GM12878 (cell line): ENCODE results near the gene EYA4. TPM values are rescaled to one million over a fixed set of nuclear protein-coding genes. Genes with fewer than 3 reads are reported as not detected.

Experiments
- ATAC-seq: fragments of 200-7000 bp; cut with Tn5 transposase; 3 replicates; pipeline ENCODE4 v1.9.1; 2020; ENCODE audit warnings: mild to moderate bottlenecking, moderate library complexity
- BruUV-seq: library from RNA; stranded (reverse); fragments of 400-500 nt; replicated peaks from 2 replicates; lab custom pipeline; 2021; lab: Mats Ljungman, UMichigan
- CTCF ChIA-PET: fragments of 300-600 bp; sonication (Branson Sonifier 250); formaldehyde crosslinking; extraction: SDS; loops from one replicate; lab custom pipeline; 2021; ENCODE audit warnings: inconsistent platforms; lab: Yijun Ruan, JAX
- POLR2A ChIA-PET: fragments of 350-600 bp; formaldehyde crosslinking; extraction: SDS; loops from one replicate; lab custom pipeline; 2021; ENCODE audit warnings: inconsistent platforms; lab: Charles Lee
- RAD21 ChIA-PET: fragments of 300-600 bp; sonication (Branson Sonifier 250); formaldehyde crosslinking; loops from one replicate; lab custom pipeline; 2023; ENCODE audit warnings: antibody characterized with exemption; ENCODE audit not compliant: unreplicated experiment; lab: Charles Lee
- SMC1A ChIA-PET: fragments of 300-600 bp; sonication (Branson Sonifier 250); formaldehyde crosslinking; loops from one replicate; lab custom pipeline; 2023; ENCODE audit not compliant: unreplicated experiment, uncharacterized antibody; lab: Charles Lee
- DNase-seq: peaks from one replicate; pipeline ENCODE4 v3.0.0-alpha.2; 2011; ENCODE audit warnings: low read depth, low spot score
- FAIRE-seq: peaks from 3 replicates; lab custom pipeline; 2011; peaks lifted over from hg19 to GRCh38; lab: Jason Lieb, UNC
- H2AFZ ChIP-seq: 2 replicates; pipeline ENCODE4 v1.6.0; 2011; ENCODE audit warnings: low read depth, low read length, control low read depth; ENCODE audit not compliant: control insufficient read depth
- H3K27ac ChIP-seq: 2 replicates; pipeline ENCODE4 v1.5.1; 2011; ENCODE audit warnings: control low read depth; ENCODE audit not compliant: control insufficient read depth, insufficient read depth
- H3K27me3 ChIP-seq, 2 experiments: replicated peaks in 1 of 2; 2 replicates each; pipeline versions ENCODE4 v1.6.0 to v1.6.1; 2011; ENCODE audit warnings: low read length in 1 of 2; ENCODE audit not compliant: control insufficient read depth in 2 of 2, insufficient read depth in 2 of 2
- H3K36me3 ChIP-seq, 2 experiments: 2 replicates each; pipeline ENCODE4 v1.5.1; 2011; ENCODE audit warnings: low read length in 1 of 2; ENCODE audit not compliant: control insufficient read depth in 2 of 2, insufficient read depth in 2 of 2
- H3K4me1 ChIP-seq: 2 replicates; pipeline ENCODE4 v1.6.1; 2011; ENCODE audit warnings: mild to moderate bottlenecking, low read length, moderate library complexity, mixed read lengths; ENCODE audit not compliant: control insufficient read depth, insufficient read depth
- H3K4me2 ChIP-seq: 2 replicates; pipeline ENCODE4 v1.6.0; 2011; ENCODE audit warnings: control low read depth; ENCODE audit not compliant: control insufficient read depth, insufficient read depth
- H3K4me3 ChIP-seq: fragments of 200-600 bp; sonication (generic); 2 replicates; pipeline ENCODE4 v1.5.1; 2016
- H3K79me2 ChIP-seq: 2 replicates; pipeline ENCODE4 v1.6.0; 2011; ENCODE audit warnings: low read length; ENCODE audit not compliant: control insufficient read depth, insufficient read depth
- H3K9ac ChIP-seq: 2 replicates; pipeline ENCODE4 v1.8.0; 2011; ENCODE audit warnings: low read length, control low read depth, mixed read lengths; ENCODE audit not compliant: control insufficient read depth, insufficient read depth
- H3K9me3 ChIP-seq: replicated peaks from 3 replicates; pipeline ENCODE4 v1.5.1; 2011; ENCODE audit warnings: mild to moderate bottlenecking, low read length; ENCODE audit not compliant: control insufficient read depth, insufficient read depth
- H4K20me1 ChIP-seq: 2 replicates; pipeline ENCODE4 v1.6.0; 2011; ENCODE audit not compliant: control insufficient read depth, insufficient read depth
- GATAD2B ChIP-seq: fragments of 450-650 bp; conservative IDR thresholded peaks from 2 replicates; pipeline ENCODE4 v1.6.1; 2017; ENCODE audit warnings: low read depth, mild to moderate bottlenecking, moderate library complexity
- KAT2A ChIP-seq: conservative IDR thresholded peaks from 2 replicates; pipeline ENCODE4 v1.6.1; 2011; ENCODE audit warnings: low read depth, low read length; ENCODE audit not compliant: control insufficient read depth
- MYC ChIP-seq: IDR thresholded peaks from 2 replicates; pipeline ENCODE4 v1.6.1; 2011; ENCODE audit warnings: mild to moderate bottlenecking, low read length, moderate library complexity, inconsistent platforms; ENCODE audit not compliant: insufficient read depth, insufficient replicate concordance, insufficient read length, severe bottlenecking
- WGBS: methylation state at CpG from one replicate; pipeline ENCODE4 v1.1.6; 2016; ENCODE audit warnings: low lambda C conversion rate; ENCODE audit not compliant: insufficient replicate concordance, insufficient coverage; ENCODE audit errors: missing lambda C conversion rate; 5-methylcytosine and 5-hydroxymethylcytosine counted together
- in situ Hi-C: fragments of 300-500 bp; cut with MboI; formaldehyde crosslinking; loops from 9 replicates; pipeline ENCODE4 v1.14.3; 2018; ENCODE audit warnings: mixed read lengths
- intact Hi-C: fragments of 100-400 bp; cut with micrococcal nuclease; formaldehyde crosslinking; loops from one replicate; pipeline ENCODE4 v1.14.2; 2022; ENCODE audit not compliant: unreplicated experiment
- polyA plus RNA-seq, 11 experiments: library from polyadenylated mRNA; depleted of rRNA in 4 of 11; unstranded in 6 of 11; stranded (reverse) in 5 of 11; fragments of >200 nt; fragmentation: Nextera tagmentation in 4 of 11; fragmentation: Illumina TruSeq in 1 of 11; extraction: Ambion mirVana in 4 of 11; extraction: Trizol in 1 of 11; gene quantifications; 1 replicate in 1 of 11; 2 replicates in 10 of 11; pipeline versions ENCODE4 v1.2.1 to v1.2.3, GENCODE V29; 2011 to 2016; ENCODE audit warnings: inconsistent platforms in 2 of 11, missing spikeins in 2 of 11, low read depth in 1 of 11
- total RNA-seq, 4 experiments: library from RNA; depleted of rRNA in 3 of 4; stranded (reverse); fragments of >200 nt in 3 of 4; fragmentation: Illumina TruSeq in 1 of 4; extraction: Trizol in 1 of 4; gene quantifications; 2 replicates each; pipeline versions ENCODE4 v1.2.1 to v1.2.3, GENCODE V29; 2013 to 2021
- TF ChIP-seq, protein P1 (sequence below): fragments of 450-650 bp; IDR thresholded peaks from 2 replicates; pipeline ENCODE4 v1.6.1; 2017; ENCODE audit warnings: mild to moderate bottlenecking, moderate library complexity

EYA4 gene
- total and polyA plus RNA-seq, 10 of the 15 experiments (the other 5 are each of a cell fraction or from before 2014, with no cell fraction given), result 0.02 TPM; not detected in 9

DNA sequence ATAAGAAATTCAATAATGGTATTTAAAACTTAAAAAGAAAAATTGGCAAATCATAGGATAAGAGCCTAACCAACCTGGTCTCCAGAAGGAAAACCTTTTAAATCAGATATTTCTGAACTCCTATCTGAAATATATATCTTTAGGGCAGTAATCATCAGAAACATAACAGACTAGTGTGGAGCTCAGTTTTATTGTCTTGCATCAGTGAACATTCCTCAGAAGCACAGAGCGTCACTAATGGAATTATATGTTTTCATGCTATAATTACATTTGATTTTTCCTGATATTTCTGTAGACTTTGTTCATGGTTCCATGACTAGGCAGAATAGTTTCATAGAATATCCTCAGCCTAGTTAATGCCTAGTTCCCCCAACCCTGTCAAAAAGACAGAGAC is 262.2 kb downstream of the EYA4 start (continued):
- TF ChIP-seq, protein P1, sequence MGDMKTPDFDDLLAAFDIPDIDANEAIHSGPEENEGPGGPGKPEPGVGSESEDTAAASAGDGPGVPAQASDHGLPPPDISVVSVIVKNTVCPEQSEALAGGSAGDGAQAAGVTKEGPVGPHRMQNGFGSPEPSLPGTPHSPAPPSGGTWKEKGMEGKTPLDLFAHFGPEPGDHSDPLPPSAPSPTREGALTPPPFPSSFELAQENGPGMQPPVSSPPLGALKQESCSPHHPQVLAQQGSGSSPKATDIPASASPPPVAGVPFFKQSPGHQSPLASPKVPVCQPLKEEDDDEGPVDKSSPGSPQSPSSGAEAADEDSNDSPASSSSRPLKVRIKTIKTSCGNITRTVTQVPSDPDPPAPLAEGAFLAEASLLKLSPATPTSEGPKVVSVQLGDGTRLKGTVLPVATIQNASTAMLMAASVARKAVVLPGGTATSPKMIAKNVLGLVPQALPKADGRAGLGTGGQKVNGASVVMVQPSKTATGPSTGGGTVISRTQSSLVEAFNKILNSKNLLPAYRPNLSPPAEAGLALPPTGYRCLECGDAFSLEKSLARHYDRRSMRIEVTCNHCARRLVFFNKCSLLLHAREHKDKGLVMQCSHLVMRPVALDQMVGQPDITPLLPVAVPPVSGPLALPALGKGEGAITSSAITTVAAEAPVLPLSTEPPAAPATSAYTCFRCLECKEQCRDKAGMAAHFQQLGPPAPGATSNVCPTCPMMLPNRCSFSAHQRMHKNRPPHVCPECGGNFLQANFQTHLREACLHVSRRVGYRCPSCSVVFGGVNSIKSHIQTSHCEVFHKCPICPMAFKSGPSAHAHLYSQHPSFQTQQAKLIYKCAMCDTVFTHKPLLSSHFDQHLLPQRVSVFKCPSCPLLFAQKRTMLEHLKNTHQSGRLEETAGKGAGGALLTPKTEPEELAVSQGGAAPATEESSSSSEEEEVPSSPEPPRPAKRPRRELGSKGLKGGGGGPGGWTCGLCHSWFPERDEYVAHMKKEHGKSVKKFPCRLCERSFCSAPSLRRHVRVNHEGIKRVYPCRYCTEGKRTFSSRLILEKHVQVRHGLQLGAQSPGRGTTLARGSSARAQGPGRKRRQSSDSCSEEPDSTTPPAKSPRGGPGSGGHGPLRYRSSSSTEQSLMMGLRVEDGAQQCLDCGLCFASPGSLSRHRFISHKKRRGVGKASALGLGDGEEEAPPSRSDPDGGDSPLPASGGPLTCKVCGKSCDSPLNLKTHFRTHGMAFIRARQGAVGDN, result no peak

DNA sequence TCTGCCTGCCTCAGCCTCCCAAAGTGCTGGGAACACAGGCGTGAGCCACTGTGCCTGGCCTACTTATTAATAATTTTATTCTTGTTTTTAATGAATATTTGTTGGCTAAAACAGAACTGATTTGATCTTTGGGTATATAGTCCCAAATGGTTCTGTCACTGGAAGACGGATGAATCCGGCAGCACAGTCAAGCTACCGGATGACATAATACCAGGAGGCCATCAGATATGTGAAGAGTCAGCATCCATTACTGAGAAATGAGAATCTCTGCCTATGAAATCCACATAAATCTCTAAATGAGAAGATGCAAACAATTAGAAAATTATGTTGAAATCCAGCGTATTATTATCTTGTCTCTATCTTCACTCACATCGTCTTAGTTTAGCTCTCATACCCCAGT is 263.0 kb downstream of the EYA4 start:
- Histone ChIP-seq H3K79me2 (no peaks in the 10 kb centered on the region), H3K9me3 (no peaks in the 10 kb centered on the region), H3K9ac (no peak overlapping the region), H3K27ac (no peak overlapping the region), H3K36me3 (no peaks in the 10 kb centered on the region), H2AFZ (no peak overlapping the region), H3K4me2 (no peak overlapping the region), H3K4me1 (no peaks in the 10 kb centered on the region), H3K4me3 (no peak overlapping the region), H3K27me3 (no peaks in the 10 kb centered on the region), H4K20me1 (no peaks in the 10 kb centered on the region)
- BruUV-seq, result no TSS peak
- no peak for FAIRE-seq
- intact Hi-C loops, result no loop called here
- in situ Hi-C loops, result no loop called here
- no peak for DNase-seq
- SMC1A ChIA-PET, result no interaction called here
- CTCF ChIA-PET, result no interaction called here
- TF ChIP-seq GATAD2B (no peak), MYC (no peak), KAT2A (no peak)
- ATAC-seq, result no peak
- RAD21 ChIA-PET, result no interaction called here
- POLR2A ChIA-PET, result no interaction called here
- WGBS, result 66% methylated on average over 6 of the region's 6 CpGs
